Keratinocyte (primary cell): Measurements from ENCODE around the gene EMP1.

Source experiments
- EZH2 ChIP-seq: IDR thresholded peaks from one replicate; pipeline ENCODE4 v1.6.1; 2012; ENCODE audit warnings: inconsistent platforms, mild to moderate bottlenecking, low read length, moderate library complexity
- TF ChIP-seq, protein P1 (sequence below), 3 experiments: IDR thresholded peaks in 1 of 3; conservative IDR thresholded peaks in 1 of 3; optimal IDR thresholded peaks in 1 of 3; 2 replicates in 2 of 3; 3 replicates in 1 of 3; pipeline versions ENCODE3 to v1.5.1; 2011; ENCODE audit warnings: low read length in 3 of 3, mild to moderate bottlenecking in 3 of 3, moderate library complexity in 2 of 3, control low read depth in 1 of 3, inconsistent platforms in 1 of 3; ENCODE audit not compliant: insufficient read depth in 2 of 3; ENCODE audit errors: extremely low read depth in 1 of 3

DNA sequence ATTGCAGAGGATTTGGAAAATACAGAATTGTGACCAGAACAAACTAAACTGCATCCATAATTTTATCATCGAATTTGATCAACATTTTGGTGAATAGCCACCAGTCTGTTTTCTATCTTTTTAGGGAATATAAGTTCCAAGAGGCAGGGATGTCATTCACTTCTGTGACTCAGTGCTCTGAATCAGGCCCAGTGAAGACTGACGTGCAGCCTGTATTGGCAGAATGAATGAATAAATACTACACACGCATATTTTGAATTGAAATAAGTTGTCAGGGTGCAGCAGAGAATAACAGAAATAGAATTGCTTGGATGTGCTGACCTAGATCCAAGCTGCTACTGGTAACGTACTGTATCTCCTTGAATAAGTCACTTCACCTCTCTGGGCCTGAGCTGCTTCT is 1.3 kb upstream of the EMP1 start:
- TF ChIP-seq, protein P1, sequence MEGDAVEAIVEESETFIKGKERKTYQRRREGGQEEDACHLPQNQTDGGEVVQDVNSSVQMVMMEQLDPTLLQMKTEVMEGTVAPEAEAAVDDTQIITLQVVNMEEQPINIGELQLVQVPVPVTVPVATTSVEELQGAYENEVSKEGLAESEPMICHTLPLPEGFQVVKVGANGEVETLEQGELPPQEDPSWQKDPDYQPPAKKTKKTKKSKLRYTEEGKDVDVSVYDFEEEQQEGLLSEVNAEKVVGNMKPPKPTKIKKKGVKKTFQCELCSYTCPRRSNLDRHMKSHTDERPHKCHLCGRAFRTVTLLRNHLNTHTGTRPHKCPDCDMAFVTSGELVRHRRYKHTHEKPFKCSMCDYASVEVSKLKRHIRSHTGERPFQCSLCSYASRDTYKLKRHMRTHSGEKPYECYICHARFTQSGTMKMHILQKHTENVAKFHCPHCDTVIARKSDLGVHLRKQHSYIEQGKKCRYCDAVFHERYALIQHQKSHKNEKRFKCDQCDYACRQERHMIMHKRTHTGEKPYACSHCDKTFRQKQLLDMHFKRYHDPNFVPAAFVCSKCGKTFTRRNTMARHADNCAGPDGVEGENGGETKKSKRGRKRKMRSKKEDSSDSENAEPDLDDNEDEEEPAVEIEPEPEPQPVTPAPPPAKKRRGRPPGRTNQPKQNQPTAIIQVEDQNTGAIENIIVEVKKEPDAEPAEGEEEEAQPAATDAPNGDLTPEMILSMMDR (optimal IDR thresholded peaks at IDR 0.05 in 1 of 3, IDR thresholded peaks at IDR 0.05 in 1 of 3, conservative IDR thresholded peaks at IDR 0.05 in 1 of 3; ENCODE audit: extremely low read depth in 1 of 3, insufficient read depth in 2 of 3, low read length in 3 of 3), result no peak
- TF ChIP-seq EZH2, result no peak
